MCF 10A (cell line): ENCODE measurements around the gene WASHC2A. TPM values are rescaled to one million over a fixed set of nuclear protein-coding genes. Genes with fewer than 3 reads are reported as not detected.
"Not testable (repeated sequence)": the region's sequence is repeated elsewhere in the genome, so short reads cannot be mapped to it uniquely, and the experiment has no call there.

Experiments
- BruUV-seq: library from RNA; stranded (reverse); fragments of 400-500 nt; replicated peaks from 2 replicates; lab custom pipeline; 2021; lab: Mats Ljungman, UMichigan
- CTCF ChIA-PET: fragments of 300-600 bp; sonication (Branson Sonifier 250); formaldehyde crosslinking; extraction: SDS; loops from one replicate; lab custom pipeline; 2021; ENCODE audit warnings: antibody characterized with exemption, inconsistent platforms; lab: Yijun Ruan, JAX
- POLR2A ChIA-PET: fragments of 300-600, 350-650 bp; sonication (Branson Sonifier 250); formaldehyde crosslinking; extraction: SDS; loops from one replicate; lab custom pipeline; 2020; ENCODE audit warnings: antibody characterized with exemption, inconsistent platforms; lab: Yijun Ruan, JAX
- DNase-seq: peaks from one replicate; pipeline ENCODE4 v3.0.0-alpha.2; 2018; ENCODE audit not compliant: unreplicated experiment
- H3K27ac Mint-ChIP-seq: one replicate; pipeline ENCODE4 v1.8.0; 2022; ENCODE audit warnings: mild to moderate bottlenecking, low read depth, mixed read lengths; ENCODE audit not compliant: unreplicated experiment
- H3K27me3 Mint-ChIP-seq: one replicate; pipeline ENCODE4 v1.8.0; 2022; ENCODE audit warnings: mixed read lengths; ENCODE audit not compliant: insufficient read depth, unreplicated experiment
- H3K36me3 Mint-ChIP-seq: one replicate; pipeline ENCODE4 v1.8.0; 2022; ENCODE audit warnings: mild to moderate bottlenecking, moderate library complexity, mixed read lengths; ENCODE audit not compliant: insufficient read depth, unreplicated experiment
- H3K4me1 Mint-ChIP-seq: one replicate; pipeline ENCODE4 v1.8.0; 2022; ENCODE audit warnings: mixed read lengths; ENCODE audit not compliant: insufficient read depth, unreplicated experiment
- H3K4me3 Mint-ChIP-seq: one replicate; pipeline ENCODE4 v1.8.0; 2022; ENCODE audit warnings: mild to moderate bottlenecking, moderate library complexity, mixed read lengths; ENCODE audit not compliant: unreplicated experiment
- H3K9me3 Mint-ChIP-seq: one replicate; pipeline ENCODE4 v1.8.0; 2022; ENCODE audit warnings: mixed read lengths; ENCODE audit not compliant: unreplicated experiment
- intact Hi-C: fragments of 100-400 bp; cut with micrococcal nuclease; formaldehyde crosslinking; loops from 2 replicates; pipeline ENCODE4 v1.14.1; 2022
- total RNA-seq: library from RNA; stranded (reverse); gene quantifications from 2 replicates; pipeline ENCODE4 v1.2.3, GENCODE V29; 2022
- TF ChIP-seq, protein P1 (sequence below): fragments of 200-600 bp; IDR thresholded peaks from one replicate; pipeline ENCODE4 v1.8.0; 2022; ENCODE audit warnings: antibody characterized with exemption, mild to moderate bottlenecking; ENCODE audit not compliant: unreplicated experiment

WASHC2A gene
- total RNA-seq, 1 experiment from 2014 or later = 19.3 TPM

GRCh38 chr10:50152792-50153272 is 85.1 kb downstream of the WASHC2A start:
- Mint-ChIP-seq H3K4me1 (no peaks in the 10 kb centered on the region), H3K27me3 (no peaks in the 10 kb centered on the region), H3K9me3 (no peaks in the 10 kb centered on the region), H3K27ac (no peak overlapping the region), H3K36me3 (no peaks in the 10 kb centered on the region), H3K4me3 (no peak overlapping the region)
- TF ChIP-seq, protein P1, sequence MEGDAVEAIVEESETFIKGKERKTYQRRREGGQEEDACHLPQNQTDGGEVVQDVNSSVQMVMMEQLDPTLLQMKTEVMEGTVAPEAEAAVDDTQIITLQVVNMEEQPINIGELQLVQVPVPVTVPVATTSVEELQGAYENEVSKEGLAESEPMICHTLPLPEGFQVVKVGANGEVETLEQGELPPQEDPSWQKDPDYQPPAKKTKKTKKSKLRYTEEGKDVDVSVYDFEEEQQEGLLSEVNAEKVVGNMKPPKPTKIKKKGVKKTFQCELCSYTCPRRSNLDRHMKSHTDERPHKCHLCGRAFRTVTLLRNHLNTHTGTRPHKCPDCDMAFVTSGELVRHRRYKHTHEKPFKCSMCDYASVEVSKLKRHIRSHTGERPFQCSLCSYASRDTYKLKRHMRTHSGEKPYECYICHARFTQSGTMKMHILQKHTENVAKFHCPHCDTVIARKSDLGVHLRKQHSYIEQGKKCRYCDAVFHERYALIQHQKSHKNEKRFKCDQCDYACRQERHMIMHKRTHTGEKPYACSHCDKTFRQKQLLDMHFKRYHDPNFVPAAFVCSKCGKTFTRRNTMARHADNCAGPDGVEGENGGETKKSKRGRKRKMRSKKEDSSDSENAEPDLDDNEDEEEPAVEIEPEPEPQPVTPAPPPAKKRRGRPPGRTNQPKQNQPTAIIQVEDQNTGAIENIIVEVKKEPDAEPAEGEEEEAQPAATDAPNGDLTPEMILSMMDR = no peak
- CTCF ChIA-PET = no interaction called here
- no TSS peak for BruUV-seq
- intact Hi-C loops = no loop called here
- DNase-seq = no peak
- POLR2A ChIA-PET = no interaction called here

- H3K9me3 Mint-ChIP-seq, H3K4me1 Mint-ChIP-seq, H3K27ac Mint-ChIP-seq, DNase-seq, CTCF ChIA-PET, H3K4me3 Mint-ChIP-seq, BruUV-seq, H3K36me3 Mint-ChIP-seq, POLR2A ChIA-PET, intact Hi-C loops: not testable (repeated sequence)
- peaks cover 11% of the 10 kb centered on the region for H3K27me3 Mint-ChIP-seq
These were observed 90.1 kb downstream of the WASHC2A start for GRCh38 chr10:50157868-50158267.

DNA sequence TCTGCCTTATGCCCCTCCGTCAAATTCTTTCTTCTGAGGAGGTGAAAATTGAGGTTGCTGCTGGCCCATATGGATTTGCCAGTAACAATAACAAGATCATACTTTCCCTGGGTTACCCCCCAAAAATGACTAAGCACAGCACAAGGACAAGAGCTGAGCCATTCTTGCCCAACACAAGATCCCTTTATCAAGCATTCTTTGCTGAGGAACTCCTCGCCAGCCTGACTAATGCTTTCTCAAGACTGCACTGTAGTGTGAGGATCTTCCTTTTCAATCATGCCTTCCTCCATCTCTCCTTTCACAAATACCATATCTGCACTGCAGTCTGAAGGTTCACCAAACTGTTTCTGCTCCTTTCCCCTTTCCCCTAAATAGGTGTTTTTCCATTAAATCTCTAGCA is 92.1 kb downstream of the WASHC2A start:
- POLR2A ChIA-PET, H3K4me1 Mint-ChIP-seq, H3K4me3 Mint-ChIP-seq, H3K9me3 Mint-ChIP-seq, H3K27ac Mint-ChIP-seq, BruUV-seq, intact Hi-C loops, H3K36me3 Mint-ChIP-seq, DNase-seq, CTCF ChIA-PET: not testable (repeated sequence)
- peaks cover 11% of the 10 kb centered on the region for H3K27me3 Mint-ChIP-seq

GRCh38 chr10:50165038-50165437 is 97.3 kb downstream of the WASHC2A start:
- DNase-seq, BruUV-seq, H3K4me1 Mint-ChIP-seq, H3K36me3 Mint-ChIP-seq, POLR2A ChIA-PET, H3K27ac Mint-ChIP-seq, H3K27me3 Mint-ChIP-seq, CTCF ChIA-PET, H3K9me3 Mint-ChIP-seq, H3K4me3 Mint-ChIP-seq, intact Hi-C loops: not testable (repeated sequence)

GRCh38 chr10:50167833-50168232 is 100.1 kb downstream of the WASHC2A start:
- H3K27ac Mint-ChIP-seq, DNase-seq, H3K9me3 Mint-ChIP-seq, H3K36me3 Mint-ChIP-seq, BruUV-seq, CTCF ChIA-PET, POLR2A ChIA-PET, H3K4me3 Mint-ChIP-seq, H3K4me1 Mint-ChIP-seq, intact Hi-C loops: not testable (repeated sequence)
- peaks cover 11% of the 10 kb centered on the region for H3K27me3 Mint-ChIP-seq

DNA sequence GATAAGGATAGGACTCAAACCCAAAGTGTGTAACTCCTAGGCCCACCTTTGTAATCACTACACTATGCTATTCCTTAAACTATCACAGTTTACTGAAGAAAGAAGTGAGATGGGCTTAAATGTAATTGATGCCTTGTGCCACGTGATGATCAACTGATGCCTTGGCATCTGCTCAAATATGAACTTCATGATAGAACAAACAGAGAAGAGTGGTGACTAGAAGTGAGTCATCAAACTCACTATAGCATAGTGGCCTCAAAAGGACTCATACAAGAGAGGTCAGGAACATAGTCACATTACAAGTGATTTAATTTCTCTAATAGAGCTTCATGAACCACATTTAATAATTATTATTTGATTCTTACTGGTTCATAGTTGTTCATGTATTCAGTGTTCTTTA is 101.8 kb downstream of the WASHC2A start:
- H3K4me3 Mint-ChIP-seq, H3K36me3 Mint-ChIP-seq, H3K4me1 Mint-ChIP-seq, H3K27ac Mint-ChIP-seq, BruUV-seq, intact Hi-C loops, POLR2A ChIA-PET, H3K9me3 Mint-ChIP-seq: not testable (repeated sequence)
- DNase-seq = peak; percentile 27
- peaks cover 11% of the 10 kb centered on the region for H3K27me3 Mint-ChIP-seq
- CTCF ChIA-PET = interaction anchor here (0.6 kb wide), 1 partner anchor 32 kb away, joined by 3 read pairs; no protein-coding TSS in a partner anchor

- not testable (repeated sequence) for BruUV-seq
These were observed 107.2 kb downstream of the WASHC2A start for GRCh38 chr10:50174788-50175525.

More at GRCh38 chr10:50174788-50175525, 107.2 kb downstream of the WASHC2A start:
- H3K9me3 Mint-ChIP-seq, H3K27ac Mint-ChIP-seq, intact Hi-C loops, CTCF ChIA-PET, H3K4me3 Mint-ChIP-seq, H3K36me3 Mint-ChIP-seq, POLR2A ChIA-PET, H3K4me1 Mint-ChIP-seq: not testable (repeated sequence)
- H3K27me3 Mint-ChIP-seq = peaks cover 11% of the 10 kb centered on the region
- DNase-seq = peak; percentile 27
